Transverse colon (tissue), 3 donors: ENCODE measurements around the gene DNAAF5.

Experiments used
- CTCF ChIP-seq, 5 experiments: fragments of 200-600 bp in 3 of 5; fragments of 450-650 bp in 2 of 5; sonication (generic) in 3 of 5; IDR thresholded peaks; 1 replicate in 2 of 5; 2 replicates in 3 of 5; pipeline ENCODE4 v1.5.1; 2016 to 2017; ENCODE audit warnings: antibody characterized with exemption in 5 of 5, inconsistent platforms in 3 of 5, mild to moderate bottlenecking in 2 of 5, moderate library complexity in 1 of 5
- POLR2A ChIP-seq: fragments of 450-650 bp; IDR thresholded peaks from one replicate; pipeline ENCODE4 v1.6.1; 2016; ENCODE audit warnings: antibody characterized with exemption, mild to moderate bottlenecking, moderate library complexity

- TF ChIP-seq POLR2A (no peak), CTCF (IDR thresholded peaks at IDR 0.05) (no peak)
Observed at GRCh38 chr7:794671-795329, 68.3 kb downstream of the DNAAF5 start.
